GM23338 (cell line): ENCODE data around the gene SPAG16. TPM values are rescaled to one million over a fixed set of nuclear protein-coding genes. Genes with fewer than 3 reads are reported as not detected.

Experiments
- ATAC-seq: fragments of 200-7000 bp; cut with Tn5 transposase; 3 replicates; pipeline ENCODE4 v1.9.1; 2020
- DNase-seq: peaks from one replicate; pipeline ENCODE4 v3.0.0-alpha.2; 2015; ENCODE audit warnings: low spot score
- H2AFZ ChIP-seq: fragments of 200-600 bp; sonication (generic); 2 replicates; pipeline ENCODE4 v1.8.0; 2016; ENCODE audit warnings: antibody characterized with exemption, mild to moderate bottlenecking, moderate library complexity
- H3F3A ChIP-seq: fragments of 200-600 bp; sonication (generic); replicated peaks from 2 replicates; pipeline ENCODE4 v1.8.0; 2017; ENCODE audit warnings: antibody characterized with exemption, mixed run types, low read depth
- H3K27ac ChIP-seq: fragments of 200-600 bp; sonication (generic); 2 replicates; pipeline ENCODE4 v1.6.1; 2016; ENCODE audit warnings: low read depth
- H3K27me3 ChIP-seq: fragments of 200-600 bp; sonication (generic); 2 replicates; pipeline ENCODE4 v1.8.0; 2016; ENCODE audit warnings: mild to moderate bottlenecking, mixed run types, moderate library complexity; ENCODE audit not compliant: insufficient read depth
- H3K36me3 ChIP-seq: fragments of 200-600 bp; sonication (generic); 2 replicates; pipeline ENCODE4 v1.8.0; 2016; ENCODE audit warnings: mild to moderate bottlenecking; ENCODE audit not compliant: insufficient read depth
- H3K4me1 ChIP-seq: fragments of 200-600 bp; sonication (generic); 2 replicates; pipeline ENCODE4 v1.8.0; 2016; ENCODE audit warnings: mild to moderate bottlenecking, moderate library complexity; ENCODE audit not compliant: insufficient read depth
- H3K4me2 ChIP-seq: fragments of 200-600 bp; sonication (generic); 2 replicates; pipeline ENCODE4 v1.7.1; 2017; ENCODE audit warnings: mixed run types
- H3K4me3 ChIP-seq: fragments of 200-600 bp; sonication (generic); 2 replicates; pipeline ENCODE4 v1.6.1; 2016; ENCODE audit warnings: mixed run types
- H3K79me2 ChIP-seq: fragments of 200-600 bp; sonication (generic); replicated peaks from 2 replicates; pipeline ENCODE4 v1.8.0; 2017; ENCODE audit warnings: mild to moderate bottlenecking; ENCODE audit not compliant: insufficient read depth
- H3K9me2 ChIP-seq: fragments of 200-600 bp; sonication (generic); 2 replicates; pipeline ENCODE4 v1.8.0; 2017; ENCODE audit not compliant: insufficient read depth
- H4K20me1 ChIP-seq: fragments of 200-600 bp; sonication (generic); replicated peaks from 2 replicates; pipeline ENCODE4 v1.8.0; 2017; ENCODE audit warnings: mild to moderate bottlenecking; ENCODE audit not compliant: insufficient read depth
- H3K27ac Mint-ChIP-seq: 2 replicates; pipeline ENCODE4 v1.8.0; 2020; ENCODE audit warnings: inconsistent platforms, mild to moderate bottlenecking, moderate library complexity, mixed read lengths
- H3K27me3 Mint-ChIP-seq: 3 replicates; pipeline ENCODE4 v1.8.0; 2022; ENCODE audit warnings: low read depth, mild to moderate bottlenecking, moderate library complexity, mixed read lengths, inconsistent platforms; ENCODE audit not compliant: insufficient read depth, poor library complexity
- H3K36me3 Mint-ChIP-seq: 3 replicates; pipeline ENCODE4 v1.8.0; 2021; ENCODE audit warnings: low read depth, mild to moderate bottlenecking, inconsistent platforms, moderate library complexity, mixed read lengths
- H3K4me1 Mint-ChIP-seq: 3 replicates; pipeline ENCODE4 v1.8.0; 2020; ENCODE audit warnings: mild to moderate bottlenecking, inconsistent platforms, mixed read lengths
- H3K4me3 Mint-ChIP-seq: 3 replicates; pipeline ENCODE4 v1.8.0; 2021; ENCODE audit warnings: moderate library complexity, mild to moderate bottlenecking, inconsistent platforms, mixed read lengths
- H3K9me3 Mint-ChIP-seq: 3 replicates; pipeline ENCODE4 v1.8.0; 2020; ENCODE audit warnings: moderate library complexity, mild to moderate bottlenecking, inconsistent platforms, mixed read lengths
- CREB1 ChIP-seq: fragments of 250-450 bp; sonication (Bioruptor Pico); IDR thresholded peaks from 2 replicates; pipeline ENCODE4 v1.5.0; 2020; ENCODE audit warnings: low read depth, mild to moderate bottlenecking, moderate library complexity
- EZH2 ChIP-seq: fragments of 200-600 bp; sonication (generic); IDR thresholded peaks from one replicate; pipeline ENCODE4 v1.8.0; 2017; ENCODE audit warnings: antibody characterized with exemption, mild to moderate bottlenecking, low read depth; ENCODE audit not compliant: unreplicated experiment
- EZH2phosphoT487 ChIP-seq: fragments of 200-600 bp; sonication (generic); IDR thresholded peaks from one replicate; pipeline ENCODE4 v1.8.1; 2018; ENCODE audit warnings: antibody characterized with exemption; ENCODE audit not compliant: unreplicated experiment
- JUNB ChIP-seq: IDR thresholded peaks from one replicate; pipeline ENCODE4 v1.6.1; 2016; ENCODE audit warnings: antibody characterized with exemption; ENCODE audit not compliant: unreplicated experiment
- NANOG ChIP-seq: IDR thresholded peaks from 2 replicates; pipeline ENCODE4 v1.6.1; 2016; ENCODE audit warnings: antibody characterized with exemption, borderline replicate concordance
- POLR2AphosphoS5 ChIP-seq: IDR thresholded peaks from 2 replicates; pipeline ENCODE4 v1.6.1; 2016; ENCODE audit warnings: antibody characterized with exemption, low read depth
- STAT1 ChIP-seq: IDR thresholded peaks from one replicate; pipeline ENCODE4 v1.6.1; 2016; ENCODE audit warnings: antibody characterized with exemption; ENCODE audit not compliant: unreplicated experiment
- ZNF114 ChIP-seq: fragments of 250-450 bp; sonication (Bioruptor Pico); IDR thresholded peaks from 2 replicates; pipeline ENCODE4 v1.5.0; 2020; ENCODE audit warnings: mild to moderate bottlenecking, moderate library complexity
- ZNF331 ChIP-seq: fragments of 250-450 bp; sonication (Bioruptor Pico); IDR thresholded peaks from 2 replicates; pipeline ENCODE4 v1.5.0; 2020; ENCODE audit warnings: low read depth, mild to moderate bottlenecking, moderate library complexity
- polyA plus RNA-seq: library from polyadenylated mRNA; unstranded; fragments of >200 nt; fragmentation: Nextera tagmentation; extraction: Ambion mirVana; gene quantifications from 2 replicates; pipeline ENCODE4 v1.2.1, GENCODE V29; 2016
- total RNA-seq: library from RNA; depleted of rRNA; stranded (reverse); fragments of >200 nt; shearing (Covaris generic); gene quantifications from 2 replicates; pipeline ENCODE4 v1.2.3, GENCODE V29; 2014
- TF ChIP-seq, protein P1 (sequence below), 2 experiments: fragments of 200-600 bp in 1 of 2; sonication (generic) in 1 of 2; conservative IDR thresholded peaks; 2 replicates each; pipeline versions ENCODE4 v1.5.1 to v1.6.1; 2016 to 2017; ENCODE audit warnings: antibody characterized with exemption in 2 of 2, low read depth in 2 of 2, mild to moderate bottlenecking in 2 of 2, moderate library complexity in 1 of 2
- TF ChIP-seq, protein P2 (sequence below): IDR thresholded peaks from 2 replicates; pipeline ENCODE4 v1.6.1; 2016; ENCODE audit warnings: antibody characterized with exemption
- TF ChIP-seq, protein P3 (sequence below): fragments of 250-450 bp; sonication (Bioruptor Pico); IDR thresholded peaks from 2 replicates; pipeline ENCODE4 v1.5.0; 2020; ENCODE audit warnings: mild to moderate bottlenecking, moderate library complexity
- TF ChIP-seq, protein P4 (sequence below): IDR thresholded peaks from one replicate; pipeline ENCODE4 v1.6.1; 2018; ENCODE audit warnings: antibody characterized with exemption; ENCODE audit not compliant: unreplicated experiment

The SPAG16 gene
- total and polyA plus RNA-seq, 2 experiments from 2014 or later, result 19.7 to 47.8 TPM

DNA sequence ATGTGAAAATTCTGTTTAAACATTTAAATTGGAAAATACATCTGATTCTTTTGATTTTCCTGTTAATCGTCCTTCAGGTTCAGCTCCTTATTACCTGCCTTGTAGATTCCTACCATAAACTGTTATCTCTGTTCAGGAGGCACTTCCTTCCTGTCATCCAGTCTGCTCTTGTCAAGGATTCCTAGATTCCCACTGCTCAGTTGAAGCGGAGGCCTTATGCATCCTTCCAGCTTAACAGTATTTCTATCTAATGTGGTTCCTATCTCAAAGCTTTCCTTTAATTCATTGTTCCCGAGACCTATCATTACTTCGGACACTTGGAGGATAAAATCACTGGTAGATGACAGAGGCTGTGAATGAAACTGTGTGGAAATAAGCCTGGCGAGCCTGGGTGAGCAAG is 12.0 kb downstream of the SPAG16 start:
- Histone ChIP-seq H3K36me3 (peaks cover 2% of the 10 kb centered on the region; the same call in 1 of the 2 replicates), H3F3A (no peaks in the 10 kb centered on the region), H3K27me3 (no peaks in the 10 kb centered on the region), H3K9me2 (no peaks in the 10 kb centered on the region; the same call in 1 of the 2 replicates), H4K20me1 (no peaks in the 10 kb centered on the region), H3K4me1 (no peaks in the 10 kb centered on the region), H2AFZ (no peak overlapping the region), H3K4me3 (no peak overlapping the region), H3K27ac (no peak overlapping the region), H3K4me2 (no peak overlapping the region), H3K79me2 (no peaks in the 10 kb centered on the region)
- Mint-ChIP-seq H3K36me3 (peaks cover 11% of the 10 kb centered on the region; the same call in 2 of the 3 replicates), H3K27me3 (peaks cover 1% of the 10 kb centered on the region), H3K27ac (no peak overlapping the region), H3K4me1 (no peaks in the 10 kb centered on the region), H3K9me3 (no peaks in the 10 kb centered on the region; the same call in 2 of the 3 replicates), H3K4me3 (no peak overlapping the region)
- ATAC-seq (no peak), DNase-seq (no peak)
- no peak for TF ChIP-seq CREB1 (CRISPR knock-in tag)
- no peak for TF ChIP-seq POLR2AphosphoS5
- TF ChIP-seq, protein P1, sequence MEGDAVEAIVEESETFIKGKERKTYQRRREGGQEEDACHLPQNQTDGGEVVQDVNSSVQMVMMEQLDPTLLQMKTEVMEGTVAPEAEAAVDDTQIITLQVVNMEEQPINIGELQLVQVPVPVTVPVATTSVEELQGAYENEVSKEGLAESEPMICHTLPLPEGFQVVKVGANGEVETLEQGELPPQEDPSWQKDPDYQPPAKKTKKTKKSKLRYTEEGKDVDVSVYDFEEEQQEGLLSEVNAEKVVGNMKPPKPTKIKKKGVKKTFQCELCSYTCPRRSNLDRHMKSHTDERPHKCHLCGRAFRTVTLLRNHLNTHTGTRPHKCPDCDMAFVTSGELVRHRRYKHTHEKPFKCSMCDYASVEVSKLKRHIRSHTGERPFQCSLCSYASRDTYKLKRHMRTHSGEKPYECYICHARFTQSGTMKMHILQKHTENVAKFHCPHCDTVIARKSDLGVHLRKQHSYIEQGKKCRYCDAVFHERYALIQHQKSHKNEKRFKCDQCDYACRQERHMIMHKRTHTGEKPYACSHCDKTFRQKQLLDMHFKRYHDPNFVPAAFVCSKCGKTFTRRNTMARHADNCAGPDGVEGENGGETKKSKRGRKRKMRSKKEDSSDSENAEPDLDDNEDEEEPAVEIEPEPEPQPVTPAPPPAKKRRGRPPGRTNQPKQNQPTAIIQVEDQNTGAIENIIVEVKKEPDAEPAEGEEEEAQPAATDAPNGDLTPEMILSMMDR (conservative IDR thresholded peaks at IDR 0.05; ENCODE audit: low read depth in 2 of 2), result no peak
- no peak for TF ChIP-seq ZNF114 (CRISPR knock-in tag)
- TF ChIP-seq, protein P2, sequence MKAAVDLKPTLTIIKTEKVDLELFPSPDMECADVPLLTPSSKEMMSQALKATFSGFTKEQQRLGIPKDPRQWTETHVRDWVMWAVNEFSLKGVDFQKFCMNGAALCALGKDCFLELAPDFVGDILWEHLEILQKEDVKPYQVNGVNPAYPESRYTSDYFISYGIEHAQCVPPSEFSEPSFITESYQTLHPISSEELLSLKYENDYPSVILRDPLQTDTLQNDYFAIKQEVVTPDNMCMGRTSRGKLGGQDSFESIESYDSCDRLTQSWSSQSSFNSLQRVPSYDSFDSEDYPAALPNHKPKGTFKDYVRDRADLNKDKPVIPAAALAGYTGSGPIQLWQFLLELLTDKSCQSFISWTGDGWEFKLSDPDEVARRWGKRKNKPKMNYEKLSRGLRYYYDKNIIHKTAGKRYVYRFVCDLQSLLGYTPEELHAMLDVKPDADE, result no peak
- TF ChIP-seq ZNF331, result no peak
- no peak for TF ChIP-seq NANOG
- TF ChIP-seq EZH2phosphoT487, result no peak
- TF ChIP-seq, protein P3, sequence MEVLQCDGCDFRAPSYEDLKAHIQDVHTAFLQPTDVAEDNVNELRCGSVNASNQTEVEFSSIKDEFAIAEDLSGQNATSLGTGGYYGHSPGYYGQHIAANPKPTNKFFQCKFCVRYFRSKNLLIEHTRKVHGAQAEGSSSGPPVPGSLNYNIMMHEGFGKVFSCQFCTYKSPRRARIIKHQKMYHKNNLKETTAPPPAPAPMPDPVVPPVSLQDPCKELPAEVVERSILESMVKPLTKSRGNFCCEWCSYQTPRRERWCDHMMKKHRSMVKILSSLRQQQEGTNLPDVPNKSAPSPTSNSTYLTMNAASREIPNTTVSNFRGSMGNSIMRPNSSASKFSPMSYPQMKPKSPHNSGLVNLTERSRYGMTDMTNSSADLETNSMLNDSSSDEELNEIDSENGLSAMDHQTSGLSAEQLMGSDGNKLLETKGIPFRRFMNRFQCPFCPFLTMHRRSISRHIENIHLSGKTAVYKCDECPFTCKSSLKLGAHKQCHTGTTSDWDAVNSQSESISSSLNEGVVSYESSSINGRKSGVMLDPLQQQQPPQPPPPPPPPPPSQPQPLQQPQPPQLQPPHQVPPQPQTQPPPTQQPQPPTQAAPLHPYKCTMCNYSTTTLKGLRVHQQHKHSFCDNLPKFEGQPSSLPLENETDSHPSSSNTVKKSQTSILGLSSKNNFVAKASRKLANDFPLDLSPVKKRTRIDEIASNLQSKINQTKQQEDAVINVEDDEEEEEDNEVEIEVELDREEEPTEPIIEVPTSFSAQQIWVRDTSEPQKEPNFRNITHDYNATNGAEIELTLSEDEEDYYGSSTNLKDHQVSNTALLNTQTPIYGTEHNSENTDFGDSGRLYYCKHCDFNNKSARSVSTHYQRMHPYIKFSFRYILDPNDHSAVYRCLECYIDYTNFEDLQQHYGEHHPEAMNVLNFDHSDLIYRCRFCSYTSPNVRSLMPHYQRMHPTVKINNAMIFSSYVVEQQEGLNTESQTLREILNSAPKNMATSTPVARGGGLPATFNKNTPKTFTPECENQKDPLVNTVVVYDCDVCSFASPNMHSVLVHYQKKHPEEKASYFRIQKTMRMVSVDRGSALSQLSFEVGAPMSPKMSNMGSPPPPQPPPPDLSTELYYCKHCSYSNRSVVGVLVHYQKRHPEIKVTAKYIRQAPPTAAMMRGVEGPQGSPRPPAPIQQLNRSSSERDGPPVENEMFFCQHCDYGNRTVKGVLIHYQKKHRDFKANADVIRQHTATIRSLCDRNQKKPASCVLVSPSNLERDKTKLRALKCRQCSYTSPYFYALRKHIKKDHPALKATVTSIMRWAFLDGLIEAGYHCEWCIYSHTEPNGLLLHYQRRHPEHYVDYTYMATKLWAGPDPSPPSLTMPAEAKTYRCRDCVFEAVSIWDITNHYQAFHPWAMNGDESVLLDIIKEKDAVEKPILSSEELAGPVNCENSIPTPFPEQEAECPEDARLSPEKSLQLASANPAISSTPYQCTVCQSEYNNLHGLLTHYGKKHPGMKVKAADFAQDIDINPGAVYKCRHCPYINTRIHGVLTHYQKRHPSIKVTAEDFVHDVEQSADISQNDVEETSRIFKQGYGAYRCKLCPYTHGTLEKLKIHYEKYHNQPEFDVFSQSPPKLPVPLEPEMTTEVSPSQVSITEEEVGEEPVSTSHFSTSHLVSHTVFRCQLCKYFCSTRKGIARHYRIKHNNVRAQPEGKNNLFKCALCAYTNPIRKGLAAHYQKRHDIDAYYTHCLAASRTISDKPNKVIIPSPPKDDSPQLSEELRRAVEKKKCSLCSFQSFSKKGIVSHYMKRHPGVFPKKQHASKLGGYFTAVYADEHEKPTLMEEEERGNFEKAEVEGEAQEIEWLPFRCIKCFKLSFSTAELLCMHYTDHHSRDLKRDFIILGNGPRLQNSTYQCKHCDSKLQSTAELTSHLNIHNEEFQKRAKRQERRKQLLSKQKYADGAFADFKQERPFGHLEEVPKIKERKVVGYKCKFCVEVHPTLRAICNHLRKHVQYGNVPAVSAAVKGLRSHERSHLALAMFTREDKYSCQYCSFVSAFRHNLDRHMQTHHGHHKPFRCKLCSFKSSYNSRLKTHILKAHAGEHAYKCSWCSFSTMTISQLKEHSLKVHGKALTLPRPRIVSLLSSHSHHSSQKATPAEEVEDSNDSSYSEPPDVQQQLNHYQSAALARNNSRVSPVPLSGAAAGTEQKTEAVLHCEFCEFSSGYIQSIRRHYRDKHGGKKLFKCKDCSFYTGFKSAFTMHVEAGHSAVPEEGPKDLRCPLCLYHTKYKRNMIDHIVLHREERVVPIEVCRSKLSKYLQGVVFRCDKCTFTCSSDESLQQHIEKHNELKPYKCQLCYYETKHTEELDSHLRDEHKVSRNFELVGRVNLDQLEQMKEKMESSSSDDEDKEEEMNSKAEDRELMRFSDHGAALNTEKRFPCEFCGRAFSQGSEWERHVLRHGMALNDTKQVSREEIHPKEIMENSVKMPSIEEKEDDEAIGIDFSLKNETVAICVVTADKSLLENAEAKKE (CRISPR knock-in tag), result no peak
- TF ChIP-seq STAT1, result no peak
- TF ChIP-seq, protein P4, sequence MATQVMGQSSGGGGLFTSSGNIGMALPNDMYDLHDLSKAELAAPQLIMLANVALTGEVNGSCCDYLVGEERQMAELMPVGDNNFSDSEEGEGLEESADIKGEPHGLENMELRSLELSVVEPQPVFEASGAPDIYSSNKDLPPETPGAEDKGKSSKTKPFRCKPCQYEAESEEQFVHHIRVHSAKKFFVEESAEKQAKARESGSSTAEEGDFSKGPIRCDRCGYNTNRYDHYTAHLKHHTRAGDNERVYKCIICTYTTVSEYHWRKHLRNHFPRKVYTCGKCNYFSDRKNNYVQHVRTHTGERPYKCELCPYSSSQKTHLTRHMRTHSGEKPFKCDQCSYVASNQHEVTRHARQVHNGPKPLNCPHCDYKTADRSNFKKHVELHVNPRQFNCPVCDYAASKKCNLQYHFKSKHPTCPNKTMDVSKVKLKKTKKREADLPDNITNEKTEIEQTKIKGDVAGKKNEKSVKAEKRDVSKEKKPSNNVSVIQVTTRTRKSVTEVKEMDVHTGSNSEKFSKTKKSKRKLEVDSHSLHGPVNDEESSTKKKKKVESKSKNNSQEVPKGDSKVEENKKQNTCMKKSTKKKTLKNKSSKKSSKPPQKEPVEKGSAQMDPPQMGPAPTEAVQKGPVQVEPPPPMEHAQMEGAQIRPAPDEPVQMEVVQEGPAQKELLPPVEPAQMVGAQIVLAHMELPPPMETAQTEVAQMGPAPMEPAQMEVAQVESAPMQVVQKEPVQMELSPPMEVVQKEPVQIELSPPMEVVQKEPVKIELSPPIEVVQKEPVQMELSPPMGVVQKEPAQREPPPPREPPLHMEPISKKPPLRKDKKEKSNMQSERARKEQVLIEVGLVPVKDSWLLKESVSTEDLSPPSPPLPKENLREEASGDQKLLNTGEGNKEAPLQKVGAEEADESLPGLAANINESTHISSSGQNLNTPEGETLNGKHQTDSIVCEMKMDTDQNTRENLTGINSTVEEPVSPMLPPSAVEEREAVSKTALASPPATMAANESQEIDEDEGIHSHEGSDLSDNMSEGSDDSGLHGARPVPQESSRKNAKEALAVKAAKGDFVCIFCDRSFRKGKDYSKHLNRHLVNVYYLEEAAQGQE, result no peak
- TF ChIP-seq JUNB, result no peak
- TF ChIP-seq EZH2, result no peak
